Kidney glomerular epithelial cell (primary cell): ENCODE measurements around the gene ACOXL.
"Not testable (repeated sequence)": the region's sequence is repeated elsewhere in the genome, so short reads cannot be mapped to it uniquely, and the experiment has no call there.

Experiments
- DNase-seq: peaks from one replicate; lab custom pipeline; 2025; lab: John Stamatoyannopoulos, UW

ACOXL gene

GRCh38 chr2:111066062-111066593 lies 333.8 kb downstream of the ACOXL start:
- no peak for DNase-seq

- no peak for DNase-seq
Observed at GRCh38 chr2:111068435-111069058, 336.2 kb downstream of the ACOXL start.

DNA sequence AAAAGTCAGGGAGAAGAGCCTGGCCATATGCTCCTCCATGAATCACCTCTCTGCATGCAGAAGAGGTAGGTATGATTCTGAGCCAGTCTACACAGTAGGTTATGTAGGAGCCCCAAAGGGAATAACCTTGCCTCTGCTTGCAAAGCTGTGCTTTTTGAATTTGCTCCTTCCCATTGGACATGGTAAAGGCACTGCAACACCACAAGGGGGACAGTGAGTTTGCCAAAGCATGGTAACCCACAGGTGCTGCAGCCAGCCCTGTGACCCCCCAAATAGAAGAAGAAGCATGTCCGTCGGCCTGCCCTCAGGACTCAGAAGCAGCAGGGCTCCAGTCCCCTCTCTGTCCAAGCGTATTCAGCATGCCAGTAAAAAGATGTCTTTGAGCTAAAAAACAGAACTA lies 337.3 kb downstream of the ACOXL start:
- no peak for DNase-seq

DNA sequence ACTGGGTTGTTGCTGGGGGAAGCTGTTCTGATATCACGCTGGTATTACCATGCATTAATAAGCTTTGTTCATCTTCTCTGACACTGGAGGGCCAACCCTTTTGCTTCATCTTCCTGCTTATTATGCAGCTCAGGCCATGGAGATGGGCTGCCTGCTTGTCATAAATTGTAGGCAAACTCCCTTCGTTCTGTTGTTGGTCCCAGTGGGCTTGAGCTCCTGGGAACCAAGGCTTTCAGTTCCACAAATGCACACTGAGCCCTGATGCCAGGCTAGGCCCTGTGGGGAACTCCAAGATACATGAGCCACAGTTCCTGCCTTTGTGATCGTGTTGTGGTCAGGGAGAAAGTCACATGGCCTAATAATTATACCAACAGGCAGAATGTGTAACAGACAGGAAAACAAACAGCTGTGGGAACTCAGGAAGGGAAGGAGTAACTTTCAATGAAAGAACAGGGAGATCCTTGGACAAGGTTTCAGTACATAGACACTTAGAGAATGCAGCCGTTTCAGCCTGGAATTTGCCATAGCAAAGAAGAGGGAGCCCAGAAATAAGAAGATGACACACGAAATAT lies 339.3 kb downstream of the ACOXL start:
- DNase-seq, result peak; percentile 95

DNA sequence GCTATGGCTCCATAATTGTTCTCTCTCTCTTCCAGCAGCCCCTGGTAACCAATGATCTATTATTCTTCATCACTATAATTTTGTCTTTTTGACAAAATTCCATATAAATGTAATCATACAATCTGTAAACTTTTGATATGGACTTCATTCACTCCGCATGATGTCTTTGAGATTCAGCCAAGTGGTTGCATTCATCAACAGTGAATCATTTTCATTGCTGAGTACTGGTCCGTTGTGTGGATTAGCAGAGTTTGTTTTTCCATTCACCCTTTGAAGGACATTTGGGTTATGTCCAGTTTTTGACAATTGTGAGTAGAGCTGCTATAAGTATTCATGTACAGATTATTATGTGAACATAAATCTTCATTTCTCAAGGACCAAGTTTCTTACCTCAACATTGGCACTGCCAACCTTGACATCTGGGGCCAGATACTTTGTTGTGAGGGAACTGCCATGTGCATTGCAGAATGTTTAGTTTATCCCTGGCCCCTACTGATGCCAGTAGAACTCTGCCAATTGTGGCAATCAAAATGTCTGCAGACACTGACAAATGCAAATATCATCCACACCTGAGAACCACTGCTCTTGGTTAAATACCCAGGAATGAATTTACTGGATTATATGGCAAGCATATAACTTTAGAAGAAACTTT lies 340.0 kb downstream of the ACOXL start:
- peak; percentile 87 for DNase-seq

GRCh38 chr2:111082659-111083058 lies 350.3 kb downstream of the ACOXL start:
- DNase-seq, result not testable (repeated sequence)

GRCh38 chr2:111091811-111092211 lies 359.4 kb downstream of the ACOXL start:
- DNase-seq, result no peak

GRCh38 chr2:111094691-111095090 lies 362.3 kb downstream of the ACOXL start:
- DNase-seq, result no peak

DNA sequence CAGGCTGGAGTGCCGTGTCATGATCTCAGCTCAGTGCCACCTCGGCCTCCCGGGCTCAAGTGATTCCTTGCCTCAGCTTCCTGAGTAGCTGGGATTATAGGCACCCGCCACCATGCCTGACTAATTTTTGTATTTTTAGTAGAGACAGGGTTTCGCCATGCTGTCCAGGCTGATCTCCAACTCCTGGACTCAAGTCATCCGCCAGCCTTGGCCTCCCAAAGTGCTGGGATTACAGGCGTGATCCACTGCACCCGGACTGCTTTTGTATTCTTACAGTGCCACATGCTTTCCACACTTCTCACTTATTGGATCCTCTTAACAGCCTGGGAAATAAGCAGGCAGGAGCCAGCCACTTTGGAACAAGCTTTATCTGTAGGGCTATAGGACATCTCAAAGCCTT lies 363.1 kb downstream of the ACOXL start:
- DNase-seq, result no peak

DNA sequence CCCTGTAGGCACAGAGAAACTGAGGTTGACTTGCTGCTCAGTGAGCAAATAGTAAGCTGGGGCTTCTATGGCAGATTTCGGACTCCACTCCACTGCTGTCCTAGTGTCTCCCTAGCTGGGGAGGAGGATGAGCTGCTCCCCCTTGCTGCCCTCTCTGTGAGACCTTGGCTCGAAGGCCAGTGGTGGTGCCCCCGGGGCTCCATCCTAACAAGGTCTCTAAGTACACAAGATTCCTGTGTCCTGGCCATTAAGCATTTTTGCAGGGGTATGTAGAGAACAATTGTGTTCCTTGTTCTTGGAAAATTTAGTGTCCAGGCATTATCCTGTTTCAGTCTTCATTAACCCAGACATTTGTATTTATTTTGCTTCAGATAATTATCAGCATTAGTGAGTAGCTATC lies 367.0 kb downstream of the ACOXL start:
- DNase-seq, result no peak

GRCh38 chr2:111100087-111100764 lies 367.9 kb downstream of the ACOXL start:
- no peak for DNase-seq

- DNase-seq, result no peak
Observed at GRCh38 chr2:111100765-111101162, 368.4 kb downstream of the ACOXL start.

DNA sequence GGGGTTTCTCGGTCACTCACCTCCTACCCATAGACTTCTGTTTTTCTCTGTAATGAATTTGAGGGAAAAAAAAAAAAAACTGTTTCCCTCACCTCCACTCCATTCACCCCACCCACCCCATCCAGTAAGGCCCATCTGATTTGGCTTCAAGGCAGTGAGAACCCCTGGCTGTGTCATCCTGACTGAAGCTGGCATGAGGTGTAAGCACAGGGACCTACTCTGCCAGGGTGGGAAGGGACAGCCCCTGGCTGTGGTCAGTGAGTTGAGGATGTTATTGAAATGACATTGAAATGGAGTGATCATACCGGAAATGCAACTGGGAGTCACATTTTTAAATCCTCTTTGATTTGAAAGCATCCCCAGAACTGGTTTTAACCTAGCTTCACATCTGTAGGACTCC lies 369.2 kb downstream of the ACOXL start:
- no peak for DNase-seq

DNA sequence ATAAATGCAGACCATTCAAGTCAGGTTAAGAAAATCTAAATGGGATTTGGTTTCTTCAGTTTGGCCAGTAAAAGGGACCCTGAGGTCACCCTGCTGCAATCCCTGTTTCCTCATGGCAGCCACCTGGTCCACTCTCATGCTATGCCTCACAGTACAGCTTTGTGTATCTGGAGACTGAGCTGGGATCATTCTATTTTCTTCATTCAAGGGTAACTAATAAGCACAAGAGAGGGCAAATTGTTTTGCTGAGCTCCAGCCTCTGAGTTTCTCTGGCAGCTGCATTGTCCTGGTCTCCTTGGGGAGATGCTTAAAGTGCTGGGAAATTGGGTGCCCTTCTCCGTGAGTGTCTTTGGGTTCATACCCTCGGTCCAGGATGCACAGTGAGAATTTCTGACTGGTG lies 369.8 kb downstream of the ACOXL start:
- no peak for DNase-seq

- DNase-seq, result no peak
Observed at GRCh38 chr2:111105926-111106325, 373.6 kb downstream of the ACOXL start.

DNA sequence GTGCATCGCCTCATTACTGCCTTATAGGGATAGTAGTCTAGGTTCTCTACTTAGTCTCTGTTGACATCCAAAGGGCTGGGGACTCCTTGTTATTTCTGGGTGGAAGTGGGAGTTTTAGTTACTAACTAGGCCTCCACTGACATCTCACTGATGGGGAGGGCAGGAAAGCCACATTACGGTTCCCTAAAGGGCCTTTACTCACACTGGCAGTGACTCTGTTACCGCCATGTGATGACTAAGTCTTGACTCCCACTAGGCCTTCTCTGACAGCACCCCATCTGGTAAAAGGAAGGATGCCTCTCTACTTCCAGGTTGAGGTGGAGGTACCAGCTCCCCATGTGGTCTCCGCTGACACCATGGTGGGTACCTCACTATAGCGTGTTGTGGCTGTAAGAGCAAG lies 374.3 kb downstream of the ACOXL start:
- DNase-seq, result no peak

GRCh38 chr2:111108745-111109271 lies 376.4 kb downstream of the ACOXL start:
- no peak for DNase-seq

DNA sequence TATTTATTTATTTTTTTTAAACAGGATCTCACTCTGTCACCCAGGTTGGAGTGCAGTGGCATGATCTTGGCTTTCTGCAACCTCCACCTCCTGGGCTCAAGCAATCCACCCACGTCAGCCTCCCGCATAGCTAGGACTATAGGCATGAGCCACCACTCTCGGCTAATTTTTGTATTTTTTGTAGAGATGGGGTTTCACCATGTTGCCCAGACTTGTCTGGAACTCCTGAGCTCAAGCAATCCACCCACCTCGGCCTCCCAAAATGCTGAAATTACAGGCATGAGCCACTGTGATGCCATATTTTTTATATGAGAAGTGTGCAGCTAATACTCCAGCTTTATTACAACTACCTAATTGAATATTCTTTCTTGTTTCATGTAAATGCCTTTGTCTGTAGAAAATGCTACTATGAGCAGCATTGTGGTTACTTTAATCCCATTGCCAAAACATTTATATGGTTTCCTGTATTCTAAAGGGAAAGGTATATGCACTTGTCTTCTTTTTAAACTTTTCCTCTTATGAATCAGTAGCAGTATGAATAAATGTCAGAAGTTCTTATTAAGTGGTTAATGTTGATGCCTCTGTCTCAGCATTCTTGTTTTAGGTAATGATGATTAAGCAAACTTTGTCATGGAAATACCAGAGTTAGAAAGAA lies 378.9 kb downstream of the ACOXL start:
- no peak for DNase-seq

DNA sequence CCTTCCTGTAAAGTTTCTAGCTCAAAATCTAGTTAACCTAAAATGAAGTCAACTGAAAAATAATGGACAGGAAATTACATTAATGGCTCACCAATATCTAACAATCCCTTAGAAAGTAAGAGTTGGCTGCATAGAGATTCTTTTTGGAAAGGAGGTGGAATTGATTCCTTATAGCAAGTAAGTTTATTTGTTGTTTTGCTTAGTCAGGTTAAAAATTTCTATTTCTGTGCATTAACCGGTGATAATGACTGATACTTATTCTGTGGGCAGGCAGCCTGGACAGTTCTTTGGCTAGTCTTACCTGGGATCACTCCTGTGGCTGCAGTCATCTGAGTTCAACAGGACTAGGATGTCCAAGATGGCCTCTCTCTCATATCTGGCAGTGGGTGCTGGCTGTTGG lies 381.5 kb downstream of the ACOXL start:
- DNase-seq, result no peak

- DNase-seq, result no peak
Observed at GRCh38 chr2:111116011-111116746, 383.8 kb downstream of the ACOXL start.

- peak; percentile 76 for DNase-seq
Observed at GRCh38 chr2:111116843-111117597, 384.6 kb downstream of the ACOXL start.
